Activated CD8-positive, alpha-beta T cell treated with anti-CD3 and anti-CD28 coated beads for 36 hours (primary cell): ENCODE data around the gene SLC2A4. TPM values are rescaled to one million over a fixed set of nuclear protein-coding genes. Genes with fewer than 3 reads are reported as not detected.

Experiments used
- ATAC-seq: fragments of 200-7000 bp; cut with Tn5 transposase; one replicate; pipeline ENCODE4 v1.10.0; 2021; ENCODE audit warnings: mild to moderate bottlenecking, moderate library complexity
- CTCF ChIA-PET: fragments of 350-600 bp; sonication (Branson Sonifier 250); formaldehyde crosslinking; loops from one replicate; lab custom pipeline; 2021; ENCODE audit warnings: antibody characterized with exemption; lab: Charles Lee
- POLR2A ChIA-PET: fragments of 350-600 bp; sonication (Branson Sonifier 250); formaldehyde crosslinking; loops from one replicate; lab custom pipeline; 2021; ENCODE audit warnings: antibody characterized with exemption; lab: Charles Lee
- DNase-seq: peaks from one replicate; pipeline ENCODE4 v3.0.0-alpha.2; 2020
- H3K27ac Mint-ChIP-seq: one replicate; pipeline ENCODE4 v1.8.0; 2021; ENCODE audit warnings: mild to moderate bottlenecking, mixed read lengths
- H3K27me3 Mint-ChIP-seq: one replicate; pipeline ENCODE4 v1.8.0; 2021; ENCODE audit warnings: mixed read lengths
- H3K36me3 Mint-ChIP-seq: one replicate; pipeline ENCODE4 v1.8.0; 2021; ENCODE audit warnings: low read depth, mixed read lengths
- H3K4me1 Mint-ChIP-seq: one replicate; pipeline ENCODE4 v1.8.0; 2021; ENCODE audit warnings: low read depth, mixed read lengths
- H3K4me3 Mint-ChIP-seq: one replicate; pipeline ENCODE4 v1.8.0; 2021; ENCODE audit warnings: mild to moderate bottlenecking, moderate library complexity, mixed read lengths
- H3K9me3 Mint-ChIP-seq: one replicate; pipeline ENCODE4 v1.8.0; 2021; ENCODE audit warnings: mixed read lengths
- CTCF ChIP-seq: fragments of 200-600 bp; IDR thresholded peaks from one replicate; pipeline ENCODE4 v1.8.0; 2022; ENCODE audit warnings: antibody characterized with exemption, mild to moderate bottlenecking
- intact Hi-C: fragments of 100-400 bp; cut with micrococcal nuclease; formaldehyde crosslinking; loops from one replicate; pipeline ENCODE4 v1.10.0; 2022
- total RNA-seq, 2 experiments: library from RNA; stranded (reverse); gene quantifications; one replicate each; pipeline ENCODE4 v1.2.3, GENCODE V29; 2021

Gene SLC2A4
- total RNA-seq, 2 experiments from 2014 or later = 0.07 to 0.25 TPM

- Mint-ChIP-seq H3K27ac (peak overlapping the region; percentile 89), H3K36me3 (peaks cover 60% of the 10 kb centered on the region), H3K4me1 (peaks cover 57% of the 10 kb centered on the region), H3K4me3 (peak overlapping the region; percentile 88), H3K9me3 (no peaks in the 10 kb centered on the region), H3K27me3 (no peaks in the 10 kb centered on the region)
- ChIA-PET POLR2A (interaction anchor here (0.8 to 9.0 kb wide), 21 partner anchors 14 to 375 kb away, joined by 3 to 150 read pairs (median 5); partner anchors contain the start of genes ACADVL, ACAP1, DLG4 and GABARAP), CTCF (interaction anchor here (1.0 to 2.6 kb wide), 5 partner anchors 12 to 124 kb away, joined by 3 to 20 read pairs (median 5); partner anchors contain the start of genes ACAP1 and NEURL4)
- no peak for ATAC-seq
- intact Hi-C loops = no loop called here
- no peak for TF ChIP-seq CTCF
- no peak for DNase-seq
Observed at GRCh38 chr17:7312432-7313087, 31.0 kb downstream of the SLC2A4 start.

- peak; percentile 44 for DNase-seq
- Mint-ChIP-seq H3K27ac (peak overlapping the region; percentile 89), H3K9me3 (no peaks in the 10 kb centered on the region), H3K36me3 (peaks cover 64% of the 10 kb centered on the region), H3K4me3 (peak overlapping the region; percentile 88), H3K27me3 (no peaks in the 10 kb centered on the region), H3K4me1 (peaks cover 57% of the 10 kb centered on the region)
- POLR2A ChIA-PET = interaction anchor here (0.6 to 9.0 kb wide), 31 partner anchors 13 to 662 kb away, joined by 3 to 150 read pairs (median 5); partner anchors contain the start of genes ACADVL, ACAP1, DLG4 and GABARAP
- ATAC-seq = no peak
- CTCF ChIA-PET = interaction anchor here (1.0 to 2.6 kb wide), 8 partner anchors 11 to 248 kb away, joined by 3 to 20 read pairs (median 5); partner anchors contain the start of genes ACADVL, ACAP1, DLG4 and NEURL4
- peak; percentile 20 for TF ChIP-seq CTCF
- intact Hi-C loops = no loop called here
Observed at GRCh38 chr17:7313088-7313889, 31.8 kb downstream of the SLC2A4 start.

GRCh38 chr17:7313890-7314718 is 32.6 kb downstream of the SLC2A4 start:
- intact Hi-C loops = no loop called here
- DNase-seq (peak; percentile 44), ATAC-seq (peak; percentile 13)
- TF ChIP-seq CTCF = no peak
- H3K36me3 Mint-ChIP-seq = peaks cover 56% of the 10 kb centered on the region
- peaks cover 53% of the 10 kb centered on the region for H3K4me1 Mint-ChIP-seq
- POLR2A ChIA-PET = interaction anchor here (0.6 to 9.0 kb wide), 31 partner anchors 12 to 1895 kb away, joined by 3 to 150 read pairs (median 5); partner anchors contain the start of genes ACADVL, ACAP1, DLG4 and GABARAP
- H3K27me3 Mint-ChIP-seq = no peaks in the 10 kb centered on the region
- H3K9me3 Mint-ChIP-seq = no peaks in the 10 kb centered on the region
- H3K4me3 Mint-ChIP-seq = peak overlapping the region; percentile 88
- CTCF ChIA-PET = interaction anchor here (0.7 to 2.6 kb wide), 9 partner anchors 13 to 373 kb away, joined by 3 to 20 read pairs (median 5); partner anchors contain the start of genes ACADVL, ACAP1, DLG4 and NEURL4
- H3K27ac Mint-ChIP-seq = peak overlapping the region; percentile 89

GRCh38 chr17:7314719-7315569 is 33.4 kb downstream of the SLC2A4 start, which contains the start of gene GPS2:
GPS2 (minus strand) TSS chr17:7315360; CDS start chr17:7315052, 308 bp downstream.
- ChIA-PET CTCF (interaction anchor here (1.1 to 2.6 kb wide), 6 partner anchors 10 to 373 kb away, joined by 3 to 20 read pairs (median 6); partner anchors contain the start of genes ACAP1, NEURL4 and TP53), POLR2A (interaction anchor here (0.6 to 9.0 kb wide), 27 partner anchors 12 to 371 kb away, joined by 3 to 150 read pairs (median 5); partner anchors contain the start of genes ACAP1, CD68, GABARAP and NEURL4)
- ATAC-seq = peak; percentile 82
- H3K4me1 Mint-ChIP-seq = peaks cover 45% of the 10 kb centered on the region
- TF ChIP-seq CTCF = no peak
- peak within 1 kb of the TSS; percentile 88 for H3K4me3 Mint-ChIP-seq
- DNase-seq = peak; percentile 96
- H3K9me3 Mint-ChIP-seq = no peaks in the 10 kb centered on the region
- peak within 1 kb of the TSS; percentile 89 for H3K27ac Mint-ChIP-seq
- H3K27me3 Mint-ChIP-seq = no peaks in the 10 kb centered on the region
- intact Hi-C loops = no loop called here
- H3K36me3 Mint-ChIP-seq = peaks cover 47% of the 10 kb centered on the region
